GM23338 (cell line): ENCODE measurements around the gene PPP2CA. TPM values are rescaled to one million over a fixed set of nuclear protein-coding genes. Genes with fewer than 3 reads are reported as not detected.

Experiments
- microRNA-seq: library from miRNA; unstranded; fragments of <30 nt; microRNA quantifications from one replicate; pipeline ENCODE4, GENCODE V29; 2017
- polyA plus RNA-seq: library from polyadenylated mRNA; unstranded; fragments of >200 nt; fragmentation: Nextera tagmentation; extraction: Ambion mirVana; gene quantifications from 2 replicates; pipeline ENCODE4 v1.2.1, GENCODE V29; 2016
- small RNA-seq: library from RNA; depleted of rRNA; stranded (forward); fragments of <200 nt; gene quantifications from one replicate; pipeline ENCODE3, GENCODE V24; 2014; ENCODE audit warnings: low replicate concordance
- total RNA-seq: library from RNA; depleted of rRNA; stranded (reverse); fragments of >200 nt; shearing (Covaris generic); gene quantifications from 2 replicates; pipeline ENCODE4 v1.2.3, GENCODE V29; 2014; rRNA removed

PPP2CA gene
- total and polyA plus RNA-seq, 2 experiments from 2014 or later: 131 to 316 TPM

Small RNA genes within 50 kb of the gene (microRNA-seq; reads per million reads assigned to microRNA genes)
- not detected for gene MIR3661

Small RNA genes within 50 kb of the gene (small RNA-seq; reads per million reads assigned to genes)
- not detected for gene MIR3661

Other genes with a start within 250 kb of the PPP2CA start
- gene VDAC1, start 221.1 kb downstream of the PPP2CA start, total RNA-seq: 329 and 363 TPM in 2 replicates
- 285 and 300 TPM in 2 replicates for gene VDAC1, start 221.1 kb downstream of the PPP2CA start, polyA plus RNA-seq
- 8.1 and 9.7 TPM in 2 replicates for gene TCF7, start 111.4 kb downstream of the PPP2CA start, total RNA-seq
- gene TCF7, start 111.4 kb downstream of the PPP2CA start, polyA plus RNA-seq: 5.2 and 5.6 TPM in 2 replicates
- gene SKP1, start 49.1 kb downstream of the PPP2CA start, total RNA-seq: 244 and 366 TPM in 2 replicates
- 344 and 440 TPM in 2 replicates for gene SKP1, start 49.1 kb downstream of the PPP2CA start, polyA plus RNA-seq
- 0.35 and 0.97 TPM in 2 replicates for gene CDKL3, start 141.1 kb upstream of the PPP2CA start, total RNA-seq
- gene CDKL3, start 141.1 kb upstream of the PPP2CA start, polyA plus RNA-seq: 2.8 and 2.9 TPM in 2 replicates
- 19.3 and 22.1 TPM in 2 replicates for gene UBE2B, start 145.5 kb upstream of the PPP2CA start, total RNA-seq
- gene UBE2B, start 145.5 kb upstream of the PPP2CA start, polyA plus RNA-seq: 184 and 187 TPM in 2 replicates
- gene CDKN2AIPNL, start 185.8 kb upstream of the PPP2CA start, total RNA-seq: 51.4 and 53.5 TPM in 2 replicates
- 72.5 and 79.5 TPM in 2 replicates for gene CDKN2AIPNL, start 185.8 kb upstream of the PPP2CA start, polyA plus RNA-seq